GM08714 (cell line): ENCODE data around the gene PCED1A.

ENCODE experiments used
- H3K4me3 ChIP-seq: fragments of 200-500 bp; sonication (Bioruptor generic); 2 replicates; pipeline ENCODE4 v1.5.1; 2014; ENCODE audit warnings: mild to moderate bottlenecking, low read length, inconsistent platforms
- ZNF274 ChIP-seq: IDR thresholded peaks from 2 replicates; pipeline ENCODE4 v1.6.1; 2012; ENCODE audit warnings: mild to moderate bottlenecking, low read depth, low read length

The PCED1A gene

GRCh38 chr20:2797136-2797983 is 43.1 kb downstream of the PCED1A start:
- no peak for TF ChIP-seq ZNF274
- no peak overlapping the region for H3K4me3 ChIP-seq

GRCh38 chr20:2796011-2796660 is 44.3 kb downstream of the PCED1A start:
- no peak for TF ChIP-seq ZNF274
- no peak overlapping the region for H3K4me3 ChIP-seq

GRCh38 chr20:2795451-2795850 is 45.0 kb downstream of the PCED1A start:
- no peak for TF ChIP-seq ZNF274
- H3K4me3 ChIP-seq: no peak overlapping the region

- TF ChIP-seq ZNF274: no peak
- H3K4me3 ChIP-seq: no peak overlapping the region
These were observed 45.5 kb downstream of the PCED1A start for GRCh38 chr20:2794866-2795447.

- H3K4me3 ChIP-seq: no peak overlapping the region
- no peak for TF ChIP-seq ZNF274
These were observed 46.2 kb downstream of the PCED1A start for GRCh38 chr20:2794202-2794748.

- no peak for TF ChIP-seq ZNF274
- no peak overlapping the region for H3K4me3 ChIP-seq
These were observed 47.0 kb downstream of the PCED1A start for GRCh38 chr20:2793471-2793870.
